ENCODE data around the gene ZNF500.

- no peak for TF ChIP-seq CTCF (conservative IDR thresholded peaks at IDR 0.05)
- TF ChIP-seq EZH2 (IDR thresholded peaks at IDR 0.05; ENCODE audit: low read depth) = no peak
Measured at GRCh38 chr16:4723071-4723767, 43.7 kb downstream of the ZNF500 start.
